ENCODE measurements around the gene INSYN2B.

GRCh38 chr5:169960659-169961058 lies 19.6 kb downstream of the INSYN2B start:
- no peak for TF ChIP-seq POLR2AphosphoS5 (IDR thresholded peaks at IDR 0.05; ENCODE audit: low read depth)
- TF ChIP-seq CTCF (IDR thresholded peaks at IDR 0.05; ENCODE audit: insufficient read depth, low read length), result no peak
- no peak for TF ChIP-seq REST (IDR thresholded peaks at IDR 0.05; ENCODE audit: insufficient replicate concordance, low read depth)

Measured in HL-60 (cell line).